SIG-M5 treated with dmso at 0.1 percent for 504 hours (cell line): Measurements from ENCODE around the gene BANF1.
"Not testable (repeated sequence)": the region's sequence is repeated elsewhere in the genome, so short reads cannot be mapped to it uniquely, and the experiment has no call there.

Experiments used
- DNase-seq: peaks from one replicate; lab custom pipeline; 2025; ENCODE audit not compliant: unreplicated experiment; lab: John Stamatoyannopoulos, UW

The BANF1 gene

GRCh38 chr11:66011239-66011784, 9.0 kb downstream of the BANF1 start:
- peak; percentile 46 for DNase-seq

GRCh38 chr11:66011785-66012303, 9.5 kb downstream of the BANF1 start, which contains the start of gene CST6:
Gene CST6 (plus strand): TSS chr11:66012008. CDS start chr11:66012045, 37 bp downstream.
- DNase-seq, result no peak

GRCh38 chr11:66012371-66012945, 10.2 kb downstream of the BANF1 start:
- DNase-seq, result no peak

GRCh38 chr11:66012946-66013761, 10.9 kb downstream of the BANF1 start:
- DNase-seq, result peak; percentile 44

GRCh38 chr11:66013762-66014100, 11.4 kb downstream of the BANF1 start:
- no peak for DNase-seq

DNA sequence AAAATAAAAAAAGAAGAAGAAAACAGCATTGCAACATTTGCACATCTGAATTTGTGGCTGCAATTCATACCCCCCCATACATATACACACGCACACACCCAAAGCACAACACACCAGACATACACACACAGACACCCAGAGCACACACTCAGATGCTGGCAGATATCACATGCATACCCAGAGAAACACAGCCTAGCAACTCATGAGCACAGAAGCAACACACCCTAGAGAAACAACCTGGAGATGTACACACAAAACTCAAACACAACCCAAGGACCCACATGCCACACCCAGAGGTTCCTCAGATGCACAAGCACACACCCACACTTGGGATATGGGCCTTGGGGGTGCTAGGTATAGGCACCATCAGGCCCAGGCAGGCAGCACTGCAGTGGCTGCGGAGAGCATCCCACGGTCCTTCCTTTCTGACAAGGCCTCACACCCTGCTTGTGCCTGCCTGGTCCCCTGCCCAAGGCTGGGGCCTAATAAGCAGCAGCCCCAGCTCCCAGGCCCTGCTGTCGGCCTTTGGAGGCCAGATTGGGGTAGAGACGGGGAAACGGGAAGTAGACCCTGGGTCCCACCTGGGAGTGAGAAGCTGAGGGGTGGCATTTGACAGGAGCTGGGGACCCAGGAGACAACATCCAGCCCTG, 12.6 kb downstream of the BANF1 start:
- DNase-seq, result no peak

GRCh38 chr11:66015454-66015881, 13.2 kb downstream of the BANF1 start:
- DNase-seq, result no peak

- DNase-seq, result no peak
Measured at GRCh38 chr11:66015936-66016792, 13.9 kb downstream of the BANF1 start.

DNA sequence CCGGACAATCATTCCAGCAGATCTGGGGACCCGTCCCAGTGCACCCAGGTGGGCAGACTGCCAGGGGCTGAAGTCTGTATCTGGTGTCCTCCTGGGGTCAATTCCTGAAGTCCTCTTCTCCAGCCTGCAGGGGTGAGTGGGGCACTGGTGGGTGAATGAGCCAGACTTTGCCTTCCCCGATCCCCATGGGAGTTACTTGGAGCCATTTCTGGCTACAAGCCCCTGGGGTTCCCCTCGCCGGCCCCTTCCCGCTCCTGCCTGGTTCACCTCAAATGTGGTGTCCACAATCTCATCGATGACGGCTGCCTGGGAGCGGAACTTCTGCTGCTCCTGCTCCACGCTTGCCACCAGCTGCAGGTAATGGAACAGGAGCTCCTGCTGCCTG, 14.5 kb downstream of the BANF1 start:
- DNase-seq, result no peak

GRCh38 chr11:66017321-66017720, 15.0 kb downstream of the BANF1 start:
- no peak for DNase-seq

- no peak for DNase-seq
Measured at GRCh38 chr11:66020212-66020611, 17.9 kb downstream of the BANF1 start.

DNA sequence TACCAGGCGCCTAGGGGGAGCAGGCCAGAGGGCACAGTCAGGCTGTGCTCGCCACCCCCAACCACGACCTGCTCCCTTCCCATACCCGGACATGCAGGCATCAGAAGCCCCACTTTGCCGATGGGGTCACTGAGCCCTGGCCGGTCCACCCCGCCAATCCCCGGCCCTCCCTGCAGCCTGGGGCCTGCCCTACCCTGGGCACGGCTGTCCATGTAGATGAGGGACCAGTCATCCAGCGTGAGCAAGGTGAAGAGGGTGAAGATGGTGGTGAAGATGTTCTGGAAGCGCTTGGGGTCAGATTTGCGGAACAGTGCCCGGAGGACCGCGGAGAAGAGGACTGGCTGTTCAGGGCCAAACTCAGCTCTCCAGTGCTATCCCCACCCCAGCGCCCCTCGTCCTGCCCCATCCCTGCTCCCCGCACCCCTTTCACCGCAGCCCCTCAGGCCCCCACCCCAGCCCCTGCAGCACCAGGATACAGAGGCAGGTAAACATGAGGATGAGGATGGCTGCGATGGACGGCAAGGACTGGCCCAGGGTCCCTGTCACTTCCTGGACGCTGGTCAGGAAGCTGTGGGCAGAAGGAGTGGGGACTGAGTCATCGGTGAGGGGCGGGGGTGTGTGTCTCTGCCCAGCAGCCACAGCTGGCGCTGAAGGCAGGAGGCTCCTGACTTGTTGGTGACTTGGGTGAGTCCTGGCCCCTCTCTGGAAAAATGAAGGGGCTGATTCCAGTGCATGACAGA, 18.5 kb downstream of the BANF1 start:
- DNase-seq, result peak; percentile 30

GRCh38 chr11:66022401-66023185, 20.3 kb downstream of the BANF1 start:
- peak; percentile 48 for DNase-seq

- DNase-seq, result not testable (repeated sequence)
Measured at GRCh38 chr11:66023186-66023440, 20.8 kb downstream of the BANF1 start.

- no peak for DNase-seq
Measured at GRCh38 chr11:66026017-66026529, 23.8 kb downstream of the BANF1 start, which contains the start of gene CATSPER1. Gene CATSPER1 (minus strand): TSS chr11:66026479. CDS start chr11:66026379, 100 bp downstream.

GRCh38 chr11:66032957-66033735, 30.8 kb downstream of the BANF1 start:
- DNase-seq, result no peak

DNA sequence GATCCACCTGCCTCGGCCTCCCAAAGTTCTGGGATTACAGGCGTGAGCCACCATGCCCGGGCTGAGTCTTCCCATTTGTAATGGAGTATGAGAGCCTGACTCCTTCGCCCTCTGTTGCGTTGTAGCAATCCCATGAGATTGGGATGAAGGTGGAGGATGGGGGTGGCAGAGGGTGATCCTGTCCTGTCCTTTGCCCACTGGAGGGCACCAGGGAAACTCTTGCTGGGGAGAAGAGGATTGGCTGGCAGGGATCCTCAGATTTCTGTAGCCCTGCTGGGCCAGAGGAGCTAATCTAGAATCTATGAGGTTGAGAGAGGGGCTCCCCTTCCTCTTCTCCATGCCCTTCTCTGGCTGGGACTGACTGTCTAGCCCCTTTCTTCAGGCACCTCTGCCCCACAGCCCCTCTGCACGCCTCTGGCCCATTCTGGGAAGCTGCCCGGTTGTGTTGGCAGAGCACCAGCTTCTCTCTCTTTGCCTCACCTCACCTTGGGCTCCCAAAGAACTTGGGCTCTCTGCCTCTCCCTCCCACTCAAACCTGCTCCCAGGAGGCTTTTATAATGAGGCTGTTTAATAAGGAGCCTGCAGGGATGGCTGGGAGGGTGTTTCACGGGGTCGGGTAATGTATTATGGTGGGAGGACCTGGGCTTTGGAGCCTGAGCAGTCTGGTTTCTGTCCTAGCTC, 33.5 kb downstream of the BANF1 start:
- no peak for DNase-seq

- DNase-seq, result no peak
Measured at GRCh38 chr11:66036334-66036710, 34.0 kb downstream of the BANF1 start.
